Measurements from ENCODE around the gene ACAP3. TPM values are rescaled to one million over a fixed set of nuclear protein-coding genes. Genes with fewer than 3 reads are reported as not detected.

The ACAP3 gene
- polyA plus RNA-seq, 1 donor = 54.6 TPM

DNA sequence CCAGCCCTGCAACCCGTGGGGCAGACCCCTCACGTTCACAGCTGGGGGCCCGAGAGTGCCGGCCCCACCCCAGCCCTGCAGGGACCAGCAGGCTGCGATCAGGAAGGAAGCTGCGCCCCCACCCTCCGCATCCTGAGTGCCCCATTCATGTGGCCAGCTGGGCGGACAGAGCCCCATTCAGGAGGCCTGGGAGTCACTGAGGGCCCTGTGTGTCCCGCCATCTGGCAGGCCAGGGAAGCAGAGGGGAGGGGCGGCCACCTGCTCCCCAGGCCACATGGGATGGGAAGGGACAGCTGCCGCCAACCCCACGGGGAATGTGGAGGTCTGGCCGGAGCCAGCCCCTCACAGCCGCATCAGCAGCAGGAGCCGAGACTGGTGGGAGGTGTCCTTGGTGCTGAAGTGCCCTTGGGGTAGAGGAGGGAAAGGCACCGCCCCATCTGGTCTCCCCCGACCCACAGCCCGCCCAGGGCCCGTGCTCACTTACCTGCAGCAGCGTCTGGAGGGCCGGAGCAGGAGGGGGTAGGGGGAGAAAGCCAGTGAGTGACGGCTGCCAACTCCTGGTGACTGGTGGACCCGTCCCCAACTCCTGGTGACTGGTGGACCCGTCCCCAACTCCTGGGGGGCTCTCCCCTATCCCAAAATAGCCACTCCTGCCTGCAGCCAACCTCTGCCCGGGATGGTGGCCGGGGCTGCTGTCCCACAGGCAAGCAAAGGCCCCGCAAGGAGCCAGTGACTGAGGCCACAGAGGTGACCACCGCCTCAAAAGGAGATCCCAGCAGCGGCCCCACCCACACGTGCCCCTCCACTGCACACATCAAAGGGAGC lies 8.7 kb downstream of the ACAP3 start:
- DNase-seq = no peak

DNA sequence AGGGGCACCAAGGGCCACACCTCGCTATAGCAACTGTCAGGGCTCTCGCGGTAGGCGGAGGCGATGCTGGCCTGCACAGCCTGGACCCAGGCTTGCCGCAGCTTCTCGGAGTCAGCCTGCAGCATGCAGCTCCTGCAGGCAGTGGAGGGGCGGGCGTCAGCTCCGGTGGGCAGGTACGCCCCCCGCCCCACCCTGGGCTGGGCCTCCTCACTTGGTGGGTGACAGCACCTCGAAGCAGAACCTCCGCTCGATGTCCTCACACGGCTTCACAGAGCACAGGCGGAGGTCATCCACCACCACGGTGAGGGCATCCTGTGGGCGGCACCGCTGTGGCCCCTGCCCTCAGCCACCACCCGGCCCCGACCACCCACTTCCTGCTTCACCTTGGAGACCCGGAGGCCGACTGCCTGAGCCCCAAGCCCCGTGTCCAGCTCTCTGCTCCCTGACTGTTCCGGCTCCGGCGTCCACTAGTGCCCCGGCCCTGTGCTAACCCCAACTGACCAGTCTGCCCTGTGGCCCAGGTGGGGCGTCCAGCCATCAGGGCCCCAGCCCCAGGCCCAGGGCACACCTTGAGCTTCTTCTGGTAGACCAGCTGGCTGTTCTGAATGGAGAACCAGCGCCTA lies 9.8 kb downstream of the ACAP3 start:
- no peak for DNase-seq

DNA sequence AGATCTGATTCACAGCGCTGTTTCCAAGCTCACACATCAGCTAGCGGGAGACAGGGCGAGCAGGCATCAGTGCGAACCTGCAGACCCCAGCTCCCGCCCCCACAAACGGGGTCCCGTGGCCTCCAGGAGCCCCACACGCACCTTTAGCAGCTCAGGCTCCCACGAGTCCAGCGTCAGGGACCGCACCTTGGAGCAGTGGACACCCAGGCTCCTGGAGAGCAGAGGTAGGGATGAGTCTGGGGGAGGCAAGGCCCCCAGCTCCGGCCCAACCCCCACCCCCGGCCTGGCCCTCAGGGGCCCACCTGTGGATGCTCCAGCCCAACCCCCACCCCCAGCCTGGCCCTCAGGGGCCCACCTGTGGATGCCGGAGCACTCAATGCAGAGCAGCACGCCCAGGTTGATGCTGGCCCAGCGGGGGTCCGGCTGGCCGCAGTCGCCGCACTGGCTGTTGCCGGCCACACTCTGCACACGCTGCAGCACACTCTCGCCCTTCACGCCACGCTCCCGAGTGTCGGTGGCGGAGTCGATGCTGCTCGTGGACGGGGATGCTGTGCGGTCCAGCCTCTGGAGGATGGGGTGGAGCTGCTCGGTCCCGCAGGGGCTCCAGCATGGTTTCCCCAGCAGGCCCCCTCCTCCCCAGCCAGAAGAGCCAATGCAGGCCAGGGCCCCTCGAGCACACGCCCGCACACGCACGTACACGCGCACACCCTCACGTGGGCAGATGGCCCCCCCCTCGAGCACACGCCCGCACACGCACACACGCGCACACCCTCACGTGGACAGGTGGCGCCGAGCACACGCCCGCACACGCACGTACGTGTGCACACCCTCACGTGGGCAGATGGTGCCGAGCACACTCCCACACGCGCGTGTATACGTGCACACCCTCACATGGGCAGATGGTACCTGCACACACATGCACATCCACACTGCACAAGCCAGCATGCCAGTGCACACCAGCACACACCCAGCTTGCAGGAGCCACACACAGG lies 11.4 kb downstream of the ACAP3 start:
- no peak for DNase-seq

DNA sequence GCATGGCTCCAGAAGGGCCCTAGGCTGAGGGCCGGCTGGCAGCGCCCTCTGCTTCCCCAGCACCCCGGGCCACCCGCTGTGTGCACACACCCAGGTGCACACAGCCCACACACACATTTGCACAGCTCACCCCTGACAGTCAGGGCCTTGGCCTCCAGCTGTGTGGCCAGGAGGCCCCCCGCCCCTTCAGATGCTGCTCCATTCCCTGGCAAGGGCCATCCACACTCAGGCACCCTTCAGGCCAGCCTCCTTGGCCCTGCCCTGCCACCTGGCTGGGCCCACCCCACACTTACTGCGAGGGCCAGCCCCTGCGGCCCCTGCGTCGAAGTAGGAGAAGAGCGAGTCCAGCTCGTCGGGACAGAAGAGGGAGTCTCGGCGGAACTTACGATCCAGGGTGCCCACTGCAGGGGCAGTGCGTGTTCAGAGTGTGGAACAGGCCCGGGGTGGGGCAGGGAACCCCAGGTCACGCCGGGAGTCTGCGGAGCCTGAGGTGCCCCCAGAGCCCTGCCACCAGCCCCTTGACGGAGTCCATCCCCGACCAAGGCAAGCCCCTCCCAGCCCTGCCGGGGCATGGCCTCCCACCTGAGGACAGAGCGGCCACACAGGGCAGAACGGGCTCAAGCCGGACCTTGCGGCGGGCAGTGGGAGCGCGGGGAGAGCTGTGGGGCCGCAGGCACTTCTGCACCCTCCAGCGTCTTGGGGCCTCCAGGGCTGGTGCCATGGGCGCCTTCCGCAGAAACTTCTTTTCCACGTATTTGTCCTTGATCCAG lies 12.4 kb downstream of the ACAP3 start:
- DNase-seq = no peak

DNA sequence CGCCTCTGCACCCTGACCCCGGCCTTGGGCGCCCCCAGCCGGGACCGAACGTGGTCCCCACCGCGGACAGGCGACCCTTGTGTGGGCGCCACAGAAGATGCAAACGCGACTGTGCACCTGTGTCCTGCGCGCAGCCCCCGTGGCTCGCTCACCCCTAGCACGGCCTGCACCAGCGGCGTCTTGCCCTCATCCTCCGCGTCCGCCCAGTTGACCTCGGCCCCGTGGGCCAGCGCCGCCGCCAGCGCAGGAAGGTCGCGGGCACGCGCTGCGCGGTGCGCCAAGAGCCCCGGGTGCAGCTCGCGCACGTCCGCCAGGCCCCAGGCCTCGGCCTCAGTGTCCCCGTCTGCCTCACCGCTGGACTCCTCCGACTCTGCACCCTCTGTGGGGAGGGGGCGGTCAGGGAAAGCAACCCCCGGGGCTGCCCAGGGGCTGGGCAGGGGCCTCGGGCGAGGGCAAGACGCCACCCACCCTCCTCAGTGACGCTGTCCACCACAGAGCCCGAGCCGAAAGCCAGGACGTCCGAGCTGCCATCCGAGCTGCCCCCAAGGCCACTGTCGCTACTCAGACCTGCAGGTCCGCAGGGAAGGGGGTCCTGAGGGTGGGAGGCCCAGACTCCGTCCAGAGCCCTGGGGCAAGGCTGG lies 13.4 kb downstream of the ACAP3 start:
- DNase-seq = no peak

DNA sequence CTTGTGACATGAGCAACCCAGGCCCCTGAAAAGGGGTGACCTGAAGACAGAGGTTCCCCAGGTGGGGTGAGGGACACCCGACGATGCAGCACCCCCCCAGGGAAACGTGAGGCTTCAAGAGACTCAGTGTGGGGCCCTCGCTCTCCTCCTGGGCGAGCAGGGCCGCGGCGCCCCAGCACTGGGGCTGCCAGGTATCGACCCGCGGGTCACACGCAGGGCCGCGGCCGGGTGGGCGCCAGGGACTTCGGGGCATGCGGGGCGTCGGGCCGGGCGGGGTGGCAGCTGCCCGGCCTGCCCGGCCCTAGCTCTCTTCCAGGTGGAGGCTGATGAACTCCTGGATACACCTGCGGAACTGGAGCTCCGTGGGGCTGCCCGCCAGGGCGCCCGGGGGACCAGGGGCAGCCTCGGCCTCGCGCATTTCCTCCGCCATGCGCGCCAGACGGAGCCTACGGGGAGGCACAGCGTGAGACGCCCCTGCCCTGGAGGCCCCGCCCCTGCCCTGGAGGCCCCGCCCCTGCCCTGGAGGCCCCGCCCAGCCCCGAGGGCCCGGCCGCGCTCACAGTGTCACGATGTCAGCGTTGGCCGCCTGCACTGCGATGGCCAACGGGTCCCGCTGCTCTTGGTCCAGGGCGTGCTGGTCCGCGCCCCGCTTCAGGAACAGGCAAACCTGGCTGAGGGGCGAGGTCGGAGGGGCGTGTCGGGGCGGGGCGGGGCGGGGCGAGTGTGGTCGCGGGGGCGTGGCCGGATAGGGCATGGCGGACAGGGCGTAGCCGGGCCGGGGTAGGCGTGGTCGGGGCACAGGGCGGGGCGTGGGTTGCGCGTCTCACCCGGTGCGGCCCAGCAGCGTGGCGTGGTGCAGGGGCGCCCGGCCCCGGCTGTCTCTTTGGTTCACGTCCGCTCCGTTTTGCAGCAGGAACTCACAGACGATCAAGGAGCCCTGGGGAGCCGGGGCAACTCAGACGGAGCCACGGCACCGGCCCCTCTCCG lies 14.2 kb downstream of the ACAP3 start:
- no peak for DNase-seq

DNA sequence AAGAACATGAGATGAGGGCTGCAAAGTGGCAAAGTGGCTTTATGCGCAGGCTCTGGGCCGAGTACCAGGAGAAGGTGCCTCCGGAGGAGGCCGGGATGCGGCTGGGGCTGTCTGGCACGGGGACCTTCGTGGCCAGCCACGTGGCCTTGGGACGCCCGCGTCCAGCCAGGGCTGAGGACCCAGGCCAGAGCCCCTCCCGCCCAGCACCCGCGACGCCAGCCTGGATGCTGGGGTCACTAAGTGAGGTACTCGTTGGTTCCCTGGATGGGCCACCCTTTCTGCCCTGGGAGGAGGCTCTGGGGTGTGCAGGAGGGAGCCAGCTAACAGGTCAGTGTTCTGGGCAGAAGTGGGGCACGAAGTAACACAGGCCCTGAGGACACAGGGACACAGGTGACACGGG lies 14.9 kb downstream of the ACAP3 start:
- DNase-seq = no peak

DNA sequence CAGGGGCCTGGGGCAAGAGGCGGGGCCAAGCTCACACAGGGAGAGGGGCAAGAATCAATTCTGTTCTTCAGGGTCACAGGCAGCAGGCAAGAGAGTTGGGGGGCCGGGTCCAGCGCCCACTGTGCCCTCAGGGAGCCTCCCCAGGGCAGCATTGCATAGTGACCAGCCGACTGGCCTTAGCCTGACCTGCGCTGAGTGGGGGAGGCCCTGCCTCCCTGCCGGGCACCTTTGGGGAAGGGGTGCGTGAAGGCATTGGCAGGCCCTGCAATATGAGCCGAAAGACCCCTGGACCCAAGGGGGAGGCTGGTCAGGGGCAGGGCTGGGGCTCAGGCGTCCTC lies 15.3 kb downstream of the ACAP3 start:
- no peak for DNase-seq

DNA sequence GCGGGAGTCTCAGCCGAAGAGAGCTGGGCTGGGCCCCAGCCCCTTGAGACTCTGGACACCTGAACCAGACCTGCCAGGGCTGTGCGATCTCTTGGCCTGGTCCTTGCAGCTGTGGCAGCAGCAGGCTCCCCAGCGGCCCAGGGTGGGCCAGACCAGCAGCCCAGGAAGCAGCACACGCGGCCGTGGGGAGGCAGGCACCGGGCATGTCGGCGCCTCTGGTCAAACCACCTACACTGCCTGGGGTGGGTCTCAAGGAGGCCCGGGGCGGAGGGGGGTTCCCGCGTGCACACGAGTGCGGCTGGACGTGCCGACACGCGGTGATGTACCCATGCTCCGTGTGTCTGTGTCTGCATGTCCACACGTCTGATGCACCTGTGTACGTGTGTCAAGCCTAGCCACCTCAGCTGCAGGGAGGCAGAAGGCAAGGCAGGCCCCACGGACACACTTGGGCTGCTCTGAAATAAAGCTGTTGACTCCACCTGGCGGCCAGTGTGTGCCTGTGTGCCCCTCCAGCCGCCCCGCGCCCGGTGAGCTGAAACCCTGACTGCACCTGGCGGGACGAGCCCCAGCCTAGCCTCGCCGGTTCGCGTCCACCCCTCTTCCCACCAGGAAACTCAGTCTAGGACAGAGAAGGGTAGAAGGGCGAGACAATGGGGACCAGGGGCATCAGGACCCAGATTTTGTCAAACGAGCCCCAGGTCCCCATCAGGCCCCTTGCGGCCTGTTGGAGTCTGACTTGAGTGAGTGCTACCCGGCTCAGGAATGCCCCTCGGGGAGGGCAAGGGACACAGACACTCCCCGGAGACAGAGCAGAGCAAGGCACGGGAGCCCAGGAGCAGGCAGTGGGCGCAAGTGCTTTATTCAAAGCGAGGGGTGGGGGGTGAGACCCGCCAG lies 15.9 kb downstream of the ACAP3 start:
- no peak for DNase-seq

DNA sequence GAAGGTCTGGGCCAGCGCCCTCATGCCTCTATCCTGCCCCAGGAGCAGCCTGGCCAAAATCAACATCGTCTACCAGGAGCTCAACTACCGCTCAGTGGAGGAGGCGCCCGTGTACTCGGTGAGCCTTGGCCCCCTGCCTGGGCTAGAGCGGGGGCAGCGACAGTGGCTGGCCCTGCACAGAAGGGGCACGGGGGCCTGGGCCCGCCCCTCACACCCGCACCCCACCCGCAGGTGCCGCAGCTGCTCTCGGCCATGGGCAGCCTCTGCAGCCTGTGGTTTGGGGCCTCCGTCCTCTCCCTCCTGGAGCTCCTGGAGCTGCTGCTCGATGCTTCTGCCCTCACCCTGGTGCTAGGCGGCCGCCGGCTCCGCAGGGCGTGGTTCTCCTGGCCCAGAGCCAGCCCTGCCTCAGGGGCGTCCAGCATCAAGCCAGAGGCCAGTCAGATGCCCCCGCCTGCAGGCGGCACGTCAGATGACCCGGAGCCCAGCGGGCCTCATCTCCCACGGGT lies 16.7 kb downstream of the ACAP3 start:
- no peak for DNase-seq

DNA sequence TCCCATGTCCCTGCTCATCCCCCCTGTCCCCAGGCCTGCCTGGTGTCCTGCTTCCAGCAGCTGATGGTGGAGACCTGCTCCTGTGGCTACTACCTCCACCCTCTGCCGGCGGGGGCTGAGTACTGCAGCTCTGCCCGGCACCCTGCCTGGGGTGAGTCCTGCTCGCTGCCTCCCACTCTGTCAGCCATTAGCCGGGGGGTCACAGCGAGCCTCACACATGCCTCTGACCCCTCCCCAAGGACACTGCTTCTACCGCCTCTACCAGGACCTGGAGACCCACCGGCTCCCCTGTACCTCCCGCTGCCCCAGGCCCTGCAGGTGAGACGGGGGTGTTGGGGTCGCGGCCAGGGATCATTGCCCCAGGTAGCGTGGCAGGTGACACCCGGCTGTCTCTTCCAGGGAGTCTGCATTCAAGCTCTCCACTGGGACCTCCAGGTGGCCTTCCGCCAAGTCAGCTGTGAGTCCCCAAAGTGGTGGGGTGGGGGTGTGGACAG lies 17.4 kb downstream of the ACAP3 start:
- DNase-seq = no peak

DNA sequence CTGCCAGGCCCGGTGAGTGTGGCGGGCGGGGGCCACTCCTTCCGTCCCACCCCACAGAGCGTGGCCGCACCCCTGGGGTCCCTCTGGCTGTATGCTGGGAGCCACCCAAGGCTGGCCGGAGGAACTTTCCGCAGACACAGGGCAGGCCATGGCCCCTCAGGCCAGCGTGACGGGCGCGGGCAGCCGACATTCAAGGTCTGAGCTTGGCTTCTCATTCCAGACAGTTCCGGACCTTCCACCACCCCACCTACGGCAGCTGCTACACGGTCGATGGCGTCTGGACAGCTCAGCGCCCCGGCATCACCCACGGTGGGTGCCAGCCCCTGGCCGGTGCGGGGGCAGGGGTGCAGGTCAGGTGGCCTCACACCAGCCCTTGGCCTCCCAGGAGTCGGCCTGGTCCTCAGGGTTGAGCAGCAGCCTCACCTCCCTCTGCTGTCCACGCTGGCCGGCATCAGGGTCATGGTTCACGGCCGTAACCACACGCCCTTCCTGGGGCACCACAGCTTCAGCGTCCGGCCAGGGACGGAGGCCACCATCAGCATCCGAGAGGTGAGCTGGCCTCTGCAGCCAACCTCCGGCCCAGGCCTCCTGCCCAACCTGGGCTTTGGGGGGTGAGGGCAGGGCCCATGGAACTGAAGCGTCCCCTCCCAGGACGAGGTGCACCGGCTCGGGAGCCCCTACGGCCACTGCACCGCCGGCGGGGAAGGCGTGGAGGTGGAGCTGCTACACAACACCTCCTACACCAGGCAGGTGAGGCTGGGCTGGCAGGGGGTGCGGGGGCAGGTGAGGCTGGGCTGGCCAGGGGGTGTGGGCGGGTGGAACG lies 20.2 kb downstream of the ACAP3 start:
- no peak for DNase-seq

DNA sequence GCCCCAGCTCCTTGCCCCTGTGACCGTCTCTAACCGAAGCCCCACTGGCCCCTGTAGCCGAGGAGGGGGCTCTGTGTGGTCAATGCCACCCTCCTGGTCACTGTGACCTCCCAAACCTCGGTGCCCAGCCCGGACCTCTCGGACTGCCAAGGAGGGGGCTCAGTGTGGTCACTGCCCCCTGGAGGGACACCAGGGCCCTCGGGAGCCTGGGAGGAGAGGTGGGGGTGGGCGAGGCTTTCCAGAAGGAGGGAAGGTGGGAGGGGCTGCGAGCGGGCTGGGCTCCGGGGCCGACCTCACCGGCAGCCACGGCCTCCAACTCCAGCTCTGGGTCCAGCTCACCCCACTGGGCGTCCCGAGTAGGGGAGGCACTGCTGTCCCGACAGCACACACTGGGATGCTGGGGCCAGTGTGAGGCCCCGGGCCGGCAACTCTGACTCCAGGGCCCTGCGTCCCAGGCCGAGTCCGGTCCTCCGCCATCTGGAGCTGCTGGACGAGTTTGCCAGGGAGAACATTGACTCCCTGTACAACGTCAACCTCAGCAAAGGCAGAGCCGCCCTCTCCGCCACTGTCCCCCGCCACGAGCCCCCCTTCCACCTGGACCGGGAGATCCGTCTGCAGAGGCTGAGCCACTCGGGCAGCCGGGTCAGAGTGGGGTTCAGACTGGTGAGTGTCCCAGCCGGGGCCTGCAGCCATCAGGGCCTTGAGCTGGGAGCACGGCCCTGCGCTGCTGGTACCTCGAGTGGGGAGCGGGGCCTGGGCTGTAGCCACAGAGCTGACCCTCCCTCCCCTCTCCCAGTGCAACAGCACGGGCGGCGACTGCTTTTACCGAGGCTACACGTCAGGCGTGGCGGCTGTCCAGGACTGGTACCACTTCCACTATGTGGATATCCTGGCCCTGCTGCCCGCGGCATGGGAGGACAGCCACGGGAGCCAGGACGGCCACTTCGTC lies 21.1 kb downstream of the ACAP3 start:
- no peak for DNase-seq

DNA sequence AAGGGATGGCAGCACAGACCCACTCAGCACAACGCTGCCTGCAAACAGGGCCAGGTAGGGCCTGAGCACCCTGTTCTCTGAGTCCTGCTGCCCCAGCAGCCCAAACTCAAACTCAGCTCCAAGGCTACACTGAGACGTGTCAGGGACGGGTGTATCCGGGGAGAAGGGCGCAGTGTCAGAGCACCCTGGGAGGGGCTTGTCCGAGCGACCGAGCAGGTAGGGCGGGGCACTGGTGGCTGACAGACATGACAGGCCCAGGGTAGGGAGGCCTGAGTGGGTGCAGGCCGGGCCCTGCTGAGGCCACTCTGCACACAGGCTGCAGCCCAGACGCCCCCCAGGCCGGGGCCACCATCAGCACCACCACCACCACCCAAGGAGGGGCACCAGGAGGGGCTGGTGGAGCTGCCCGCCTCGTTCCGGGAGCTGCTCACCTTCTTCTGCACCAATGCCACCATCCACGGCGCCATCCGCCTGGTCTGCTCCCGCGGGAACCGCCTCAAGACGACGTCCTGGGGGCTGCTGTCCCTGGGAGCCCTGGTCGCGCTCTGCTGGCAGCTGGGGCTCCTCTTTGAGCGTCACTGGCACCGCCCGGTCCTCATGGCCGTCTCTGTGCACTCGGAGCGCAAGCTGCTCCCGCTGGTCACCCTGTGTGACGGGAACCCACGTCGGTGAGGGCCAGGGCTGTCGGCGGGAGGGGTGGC lies 22.0 kb downstream of the ACAP3 start:
- no peak for DNase-seq

DNA sequence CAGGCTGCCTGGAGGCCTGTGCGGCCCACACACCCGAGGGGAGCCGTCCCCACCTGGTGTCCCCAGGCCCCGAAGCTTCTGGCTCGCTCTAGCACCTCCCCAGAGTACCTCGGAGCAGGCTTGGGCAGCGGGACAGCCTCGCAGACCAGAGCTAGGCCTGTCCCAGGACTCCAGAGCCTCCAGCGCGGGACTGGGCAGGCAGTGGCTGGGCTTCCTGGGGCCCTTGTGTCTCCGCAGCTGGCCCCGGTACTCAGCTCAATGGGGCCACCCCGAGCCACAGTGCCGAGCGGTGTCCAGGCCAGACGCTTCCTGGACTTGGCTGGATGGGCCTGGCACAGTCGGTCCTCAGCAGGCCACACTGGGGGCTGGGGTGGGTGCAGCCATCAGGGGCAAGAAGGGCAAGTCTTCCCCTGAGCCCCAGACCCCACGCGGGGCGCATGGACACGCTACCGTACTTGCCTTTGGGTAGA lies 22.6 kb downstream of the ACAP3 start:
- DNase-seq = no peak

Measured in hindlimb muscle (tissue), 1 donor.